Liver (tissue), 3 donors: ENCODE measurements around the gene NPNT.

Source experiments
- EGR1 ChIP-seq, 2 donors: IDR thresholded peaks; 2 replicates each; pipeline ENCODE4 v1.6.1; 2016 to 2018; ENCODE audit warnings: antibody characterized with exemption in 2 of 2, low read depth in 2 of 2
- FOXA1 ChIP-seq: IDR thresholded peaks from 2 replicates; pipeline ENCODE4 v1.6.1; 2016; ENCODE audit warnings: antibody characterized with exemption
- JUND ChIP-seq, 2 donors: IDR thresholded peaks; 2 replicates each; pipeline ENCODE4 v1.6.1; 2016; ENCODE audit warnings: antibody characterized with exemption in 2 of 2
- MAX ChIP-seq: IDR thresholded peaks from 2 replicates; pipeline ENCODE4 v1.6.1; 2016; ENCODE audit warnings: antibody characterized with exemption
- REST ChIP-seq: IDR thresholded peaks from 2 replicates; pipeline ENCODE4 v1.6.1; 2016; ENCODE audit warnings: antibody characterized with exemption, mild to moderate bottlenecking
- YY1 ChIP-seq: IDR thresholded peaks from 2 replicates; pipeline ENCODE4 v1.6.1; 2016; ENCODE audit warnings: antibody characterized with exemption, mild to moderate bottlenecking
- TF ChIP-seq, protein P1 (sequence below): fragments of 150-350 bp; IDR thresholded peaks from 2 replicates; pipeline ENCODE4 v1.5.1; 2017; ENCODE audit warnings: improper control_type of control experiment, low read depth, low read length; ENCODE audit not compliant: missing input control
- donor health status: healthy.
- donor health status: healthy.

DNA sequence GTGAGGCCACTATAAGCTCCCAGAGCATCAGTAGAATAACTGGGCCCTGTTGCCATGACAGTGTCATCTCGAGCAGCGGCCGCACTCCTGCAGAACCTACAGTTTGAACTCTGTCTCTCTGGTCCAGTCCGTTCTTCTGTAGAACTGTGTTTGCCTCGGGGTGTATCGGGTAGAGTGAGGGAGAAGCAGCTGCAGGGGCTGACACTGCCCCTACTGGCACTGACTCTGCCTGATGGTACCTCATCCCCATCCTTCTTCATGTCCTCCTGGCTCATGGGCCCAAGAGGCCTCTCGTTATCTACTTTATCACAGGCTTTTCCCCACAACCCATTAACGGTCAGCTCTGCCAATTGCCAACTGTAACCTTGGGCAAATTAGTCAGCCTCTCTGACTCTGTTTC is 96.5 kb downstream of the NPNT start:
- TF ChIP-seq EGR1 (IDR thresholded peaks at IDR 0.05; ENCODE audit: low read depth in 2 of 2) (no peak), JUND (IDR thresholded peaks at IDR 0.05) (no peak), MAX (no peak), FOXA1 (no peak), REST (no peak), YY1 (no peak)
- TF ChIP-seq, protein P1, sequence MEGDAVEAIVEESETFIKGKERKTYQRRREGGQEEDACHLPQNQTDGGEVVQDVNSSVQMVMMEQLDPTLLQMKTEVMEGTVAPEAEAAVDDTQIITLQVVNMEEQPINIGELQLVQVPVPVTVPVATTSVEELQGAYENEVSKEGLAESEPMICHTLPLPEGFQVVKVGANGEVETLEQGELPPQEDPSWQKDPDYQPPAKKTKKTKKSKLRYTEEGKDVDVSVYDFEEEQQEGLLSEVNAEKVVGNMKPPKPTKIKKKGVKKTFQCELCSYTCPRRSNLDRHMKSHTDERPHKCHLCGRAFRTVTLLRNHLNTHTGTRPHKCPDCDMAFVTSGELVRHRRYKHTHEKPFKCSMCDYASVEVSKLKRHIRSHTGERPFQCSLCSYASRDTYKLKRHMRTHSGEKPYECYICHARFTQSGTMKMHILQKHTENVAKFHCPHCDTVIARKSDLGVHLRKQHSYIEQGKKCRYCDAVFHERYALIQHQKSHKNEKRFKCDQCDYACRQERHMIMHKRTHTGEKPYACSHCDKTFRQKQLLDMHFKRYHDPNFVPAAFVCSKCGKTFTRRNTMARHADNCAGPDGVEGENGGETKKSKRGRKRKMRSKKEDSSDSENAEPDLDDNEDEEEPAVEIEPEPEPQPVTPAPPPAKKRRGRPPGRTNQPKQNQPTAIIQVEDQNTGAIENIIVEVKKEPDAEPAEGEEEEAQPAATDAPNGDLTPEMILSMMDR, result no peak
